ENCODE measurements around the gene EFHD2.

- TF ChIP-seq CTCF (IDR thresholded peaks at IDR 0.05) (no peak), POLR2A (IDR thresholded peaks at IDR 0.05) (no peak), POLR2AphosphoS5 (IDR thresholded peaks at IDR 0.05; ENCODE audit: insufficient read depth in 1 of 2, low read depth in 1 of 2) (no peak)
Observed at GRCh38 chr1:15459771-15460707, 50.4 kb downstream of the EFHD2 start.

Measured in vagina (tissue), 2 donors.